Left lung (tissue), 10 donors: Measurements from ENCODE around the gene IQCM. TPM values are rescaled to one million over a fixed set of nuclear protein-coding genes. Genes with fewer than 3 reads are reported as not detected.

Experiments used
- ATAC-seq: fragments of 200-7000 bp; cut with Tn5 transposase; one replicate; pipeline ENCODE4 v1.9.1; 2020; ENCODE audit warnings: moderate library complexity
- DNase-seq, 4 donors: peaks; one replicate each; pipeline ENCODE4 v3.0.0-alpha.2; 2013 to 2020
- H3K27ac ChIP-seq, 2 donors: fragments of 200-600 bp; sonication (generic) in 1 of 2; one replicate each; pipeline versions ENCODE4 v1.5.0 to v1.8.0; 2020 to 2021
- H3K27me3 ChIP-seq, 2 donors: fragments of 200-600 bp; sonication (generic) in 1 of 2; one replicate each; pipeline versions ENCODE4 v1.5.0 to v1.8.0; 2020 to 2021
- H3K36me3 ChIP-seq, 2 donors: fragments of 200-600 bp; sonication (generic) in 1 of 2; one replicate each; pipeline versions ENCODE4 v1.5.0 to v1.8.0; 2020 to 2021
- H3K4me1 ChIP-seq, 2 donors: fragments of 200-600 bp; one replicate each; pipeline ENCODE4 v1.8.0; 2021
- H3K4me3 ChIP-seq, 2 donors: fragments of 200-600 bp; sonication (generic) in 1 of 2; one replicate each; pipeline versions ENCODE4 v1.5.0 to v1.8.0; 2020 to 2021; ENCODE audit warnings: mild to moderate bottlenecking in 1 of 2
- H3K9me3 ChIP-seq, 2 donors: fragments of 200-600 bp; sonication (generic) in 1 of 2; one replicate each; pipeline versions ENCODE4 v1.5.0 to v1.8.0; 2020 to 2021
- CTCF ChIP-seq, 2 donors: fragments of 200-600 bp; sonication (generic) in 1 of 2; IDR thresholded peaks; one replicate each; pipeline versions ENCODE4 v1.5.0 to v1.8.0; 2021; ENCODE audit warnings: antibody characterized with exemption in 2 of 2
- intact Hi-C, 2 donors: fragments of 100-400 bp; cut with DNase I; formaldehyde crosslinking; loops; one replicate each; pipeline versions ENCODE4 v1.11.2 to v1.14.2; 2022
- polyA plus RNA-seq, 6 donors: library from polyadenylated mRNA; unstranded; fragments of 120-200 nt; gene quantifications; one replicate each; pipeline ENCODE4 v1.2.1, GENCODE V29; 2013; ENCODE audit not compliant: insufficient read length in 6 of 6
- total RNA-seq, 2 donors: library from RNA; stranded (reverse); fragmentation: NEBNext Ultra II Directional; extraction: Animal tissue kit (Norgen Biotek cat#: 25700); gene quantifications; one replicate each; pipeline ENCODE4 v1.2.1, GENCODE V29; 2021
- donor health status: DM: no; HTN: yes; CAD: no.
- donor health status: DM: no; HTN: no; CAD: no.

The IQCM gene
- total and polyA plus RNA-seq, 8 donors: not detected

GRCh38 chr4:149595500-149595899 is 220.1 kb downstream of the IQCM start:
- no peak for ATAC-seq
- no peak overlapping the region for H3K4me3 ChIP-seq
- no peaks in the 10 kb centered on the region for H3K27me3 ChIP-seq
- intact Hi-C loops: no loop called here
- H3K36me3 ChIP-seq: no peaks in the 10 kb centered on the region
- TF ChIP-seq CTCF (IDR thresholded peaks at IDR 0.05): no peak
- H3K4me1 ChIP-seq: no peaks in the 10 kb centered on the region
- no peak overlapping the region for H3K27ac ChIP-seq
- DNase-seq: no peak
- H3K9me3 ChIP-seq: peaks cover 0 to 18% of the 10 kb centered on the region in 2 donors

GRCh38 chr4:149589826-149590225 is 225.8 kb downstream of the IQCM start:
- Histone ChIP-seq H3K9me3 (peaks cover 0 to 13% of the 10 kb centered on the region in 2 donors), H3K27me3 (no peaks in the 10 kb centered on the region), H3K4me1 (no peaks in the 10 kb centered on the region), H3K4me3 (no peak overlapping the region), H3K36me3 (no peaks in the 10 kb centered on the region), H3K27ac (no peak overlapping the region)
- intact Hi-C loops: no loop called here
- peak; percentile 78 for ATAC-seq
- DNase-seq: no peak
- no peak for TF ChIP-seq CTCF (IDR thresholded peaks at IDR 0.05)

- Histone ChIP-seq H3K27ac (no peak overlapping the region), H3K9me3 (no peaks in the 10 kb centered on the region), H3K4me3 (no peak overlapping the region), H3K36me3 (no peaks in the 10 kb centered on the region), H3K27me3 (no peaks in the 10 kb centered on the region), H3K4me1 (no peaks in the 10 kb centered on the region)
- no peak for TF ChIP-seq CTCF (IDR thresholded peaks at IDR 0.05)
- intact Hi-C loops: no loop called here
- peak in 1 of 4 donors; percentile 50 for DNase-seq
- ATAC-seq: peak; percentile 72
Measured at GRCh38 chr4:149584722-149585121, 230.9 kb downstream of the IQCM start.

- Histone ChIP-seq H3K27me3 (no peaks in the 10 kb centered on the region), H3K4me3 (no peak overlapping the region), H3K36me3 (no peaks in the 10 kb centered on the region), H3K27ac (peak overlapping the region; percentile 35 to 57), H3K4me1 (no peaks in the 10 kb centered on the region), H3K9me3 (no peaks in the 10 kb centered on the region)
- ATAC-seq (peak; percentile 83), DNase-seq (peak in 2 of 4 donors; percentile 12 to 53)
- no peak for TF ChIP-seq CTCF (IDR thresholded peaks at IDR 0.05)
- intact Hi-C loops: no loop called here
Measured at GRCh38 chr4:149574971-149575370, 240.7 kb downstream of the IQCM start.

- Histone ChIP-seq H3K27me3 (no peaks in the 10 kb centered on the region), H3K4me1 (no peaks in the 10 kb centered on the region), H3K27ac (no peak overlapping the region), H3K4me3 (no peak overlapping the region), H3K9me3 (no peaks in the 10 kb centered on the region), H3K36me3 (no peaks in the 10 kb centered on the region)
- intact Hi-C loops: no loop called here
- ATAC-seq (no peak), DNase-seq (no peak)
- no peak for TF ChIP-seq CTCF (IDR thresholded peaks at IDR 0.05)
Measured at GRCh38 chr4:149572716-149573115, 242.9 kb downstream of the IQCM start.
